Karpas-422 (cell line): ENCODE data around the gene RGR. TPM values are rescaled to one million over a fixed set of nuclear protein-coding genes. Genes with fewer than 3 reads are reported as not detected.

Experiments
- DNase-seq: peaks from one replicate; pipeline ENCODE4 v3.0.0-alpha.2; 2015
- H2AFZ ChIP-seq: fragments of 200-600 bp; sonication (generic); 2 replicates; pipeline ENCODE4 v1.6.1; 2014; ENCODE audit warnings: antibody characterized with exemption, low read length, mixed read lengths
- H3K27ac ChIP-seq: fragments of 200-600 bp; sonication (generic); 2 replicates; pipeline ENCODE4 v1.5.1; 2014; ENCODE audit warnings: mild to moderate bottlenecking, low read length, moderate library complexity
- H3K27me3 ChIP-seq: fragments of 200-600 bp; sonication (generic); 2 replicates; pipeline ENCODE4 v1.6.1; 2014; ENCODE audit warnings: low read length, mixed read lengths
- H3K36me3 ChIP-seq: fragments of 200-600 bp; sonication (generic); 2 replicates; pipeline ENCODE4 v1.6.1; 2014; ENCODE audit warnings: low read length, mixed read lengths; ENCODE audit not compliant: insufficient read depth
- H3K4me1 ChIP-seq: fragments of 200-600 bp; sonication (generic); 2 replicates; pipeline ENCODE4 v1.6.1; 2014; ENCODE audit warnings: mild to moderate bottlenecking, low read length, mixed read lengths
- H3K4me2 ChIP-seq: fragments of 200-600 bp; sonication (generic); 2 replicates; pipeline ENCODE4 v1.6.1; 2014; ENCODE audit warnings: low read length, low read depth, mild to moderate bottlenecking; ENCODE audit not compliant: poor library complexity, severe bottlenecking
- H3K4me3 ChIP-seq: fragments of 200-600 bp; sonication (generic); 2 replicates; pipeline ENCODE4 v1.5.1; 2014; ENCODE audit warnings: mild to moderate bottlenecking, antibody characterized with exemption, low read length, mixed read lengths
- H3K79me2 ChIP-seq: fragments of 200-600 bp; sonication (generic); 2 replicates; pipeline ENCODE4 v1.6.1; 2014; ENCODE audit warnings: mild to moderate bottlenecking, low read length, mixed read lengths
- H3K9ac ChIP-seq: fragments of 200-600 bp; sonication (generic); 2 replicates; pipeline ENCODE4 v1.6.0; 2014; ENCODE audit warnings: low read length
- H3K9me2 ChIP-seq: fragments of 200-600 bp; sonication (generic), shearing (Covaris generic); replicated peaks from 2 replicates; pipeline ENCODE4 v1.6.0; 2014; ENCODE audit warnings: mild to moderate bottlenecking, low read length, moderate library complexity; ENCODE audit not compliant: insufficient read depth
- H3K9me3 ChIP-seq: fragments of 300-700, 200-600 bp; sonication (generic); 2 replicates; pipeline ENCODE4 v1.6.1; 2014; ENCODE audit warnings: low read length, mixed read lengths
- H4K20me1 ChIP-seq: fragments of 200-600 bp; sonication (generic); 2 replicates; pipeline ENCODE4 v1.6.1; 2014; ENCODE audit warnings: mild to moderate bottlenecking, antibody characterized with exemption, low read length, low read depth; ENCODE audit not compliant: insufficient read depth
- total RNA-seq: library from RNA; depleted of rRNA; stranded (reverse); fragments of >200 nt; shearing (Covaris generic); gene quantifications from 2 replicates; pipeline ENCODE4 v1.2.3, GENCODE V29; 2014; ENCODE audit warnings: low replicate concordance

RGR gene
- total RNA-seq, 1 experiment from 2014 or later = not detected

DNA sequence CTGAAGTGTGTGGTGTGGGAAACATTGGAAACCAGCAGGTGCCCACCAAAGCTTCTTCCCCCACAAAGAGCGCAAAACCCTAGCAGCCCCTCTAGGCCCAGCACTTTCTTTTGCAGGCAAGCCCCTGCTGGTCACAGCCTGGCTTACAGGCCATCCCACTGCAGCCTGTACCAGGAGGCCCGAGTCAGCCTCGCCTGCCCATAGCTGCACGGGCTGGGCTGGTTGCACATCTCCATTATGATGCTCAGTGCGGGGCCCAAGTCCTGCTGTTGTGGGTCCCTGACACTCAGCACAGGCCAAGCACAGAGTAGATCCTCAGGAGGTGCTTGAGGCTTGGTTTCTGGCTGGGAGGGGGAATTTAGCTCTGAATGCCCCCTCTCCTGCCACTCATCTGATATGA is 42.5 kb upstream of the RGR start:
- H3K4me3 ChIP-seq = no peak overlapping the region
- H4K20me1 ChIP-seq = no peaks in the 10 kb centered on the region
- no peaks in the 10 kb centered on the region for H3K4me1 ChIP-seq
- no peaks in the 10 kb centered on the region for H3K27me3 ChIP-seq
- no peak overlapping the region for H3K9ac ChIP-seq
- H3K4me2 ChIP-seq = no peak overlapping the region
- DNase-seq = no peak
- no peaks in the 10 kb centered on the region for H3K9me2 ChIP-seq
- no peaks in the 10 kb centered on the region for H3K79me2 ChIP-seq
- H2AFZ ChIP-seq = no peak overlapping the region
- no peaks in the 10 kb centered on the region for H3K36me3 ChIP-seq
- H3K27ac ChIP-seq = no peak overlapping the region
- no peaks in the 10 kb centered on the region for H3K9me3 ChIP-seq

- no peak overlapping the region for H2AFZ ChIP-seq
- no peak overlapping the region for H3K9ac ChIP-seq
- DNase-seq = peak; percentile 48
- no peaks in the 10 kb centered on the region for H3K79me2 ChIP-seq
- H3K36me3 ChIP-seq = no peaks in the 10 kb centered on the region
- H4K20me1 ChIP-seq = no peaks in the 10 kb centered on the region
- no peak overlapping the region for H3K4me2 ChIP-seq
- no peak overlapping the region for H3K4me3 ChIP-seq
- H3K4me1 ChIP-seq = no peaks in the 10 kb centered on the region
- no peaks in the 10 kb centered on the region for H3K27me3 ChIP-seq
- H3K27ac ChIP-seq = no peak overlapping the region
- H3K9me2 ChIP-seq = no peaks in the 10 kb centered on the region
- no peaks in the 10 kb centered on the region for H3K9me3 ChIP-seq
Measured at GRCh38 chr10:84204122-84204521, 40.7 kb upstream of the RGR start.

- Histone ChIP-seq H3K27ac (no peak overlapping the region), H3K4me1 (no peaks in the 10 kb centered on the region), H3K36me3 (no peaks in the 10 kb centered on the region), H2AFZ (no peak overlapping the region), H4K20me1 (no peaks in the 10 kb centered on the region), H3K9me3 (no peaks in the 10 kb centered on the region), H3K4me3 (no peak overlapping the region), H3K27me3 (no peaks in the 10 kb centered on the region), H3K9ac (no peak overlapping the region), H3K79me2 (no peaks in the 10 kb centered on the region), H3K9me2 (no peaks in the 10 kb centered on the region), H3K4me2 (no peak overlapping the region)
- no peak for DNase-seq
Measured at GRCh38 chr10:84204610-84205009, 40.2 kb upstream of the RGR start.

- no peaks in the 10 kb centered on the region for H3K27me3 ChIP-seq
- no peaks in the 10 kb centered on the region for H3K9me2 ChIP-seq
Measured at GRCh38 chr10:84205049-84205852, 39.6 kb upstream of the RGR start.

GRCh38 chr10:84205853-84206525 is 38.9 kb upstream of the RGR start:
- no peak overlapping the region for H3K4me2 ChIP-seq
- H3K4me3 ChIP-seq = no peak overlapping the region
- H3K79me2 ChIP-seq = no peaks in the 10 kb centered on the region
- H3K27ac ChIP-seq = no peak overlapping the region
- no peaks in the 10 kb centered on the region for H3K36me3 ChIP-seq
- H3K27me3 ChIP-seq = no peaks in the 10 kb centered on the region
- no peak overlapping the region for H3K9ac ChIP-seq
- no peak for DNase-seq
- no peaks in the 10 kb centered on the region for H3K9me3 ChIP-seq
- H3K4me1 ChIP-seq = no peaks in the 10 kb centered on the region
- H4K20me1 ChIP-seq = no peaks in the 10 kb centered on the region
- H2AFZ ChIP-seq = no peak overlapping the region
- H3K9me2 ChIP-seq = no peaks in the 10 kb centered on the region

More at GRCh38 chr10:84205049-84205852, 39.6 kb upstream of the RGR start:
- Histone ChIP-seq H3K9me3 (no peaks in the 10 kb centered on the region), H3K4me2 (no peak overlapping the region), H3K36me3 (no peaks in the 10 kb centered on the region), H2AFZ (no peak overlapping the region), H3K4me3 (no peak overlapping the region), H3K4me1 (no peaks in the 10 kb centered on the region), H4K20me1 (no peaks in the 10 kb centered on the region), H3K79me2 (no peaks in the 10 kb centered on the region), H3K27ac (no peak overlapping the region), H3K9ac (no peak overlapping the region)
- DNase-seq = peak; percentile 74

GRCh38 chr10:84208023-84208422 is 36.8 kb upstream of the RGR start:
- no peak for DNase-seq
- H3K9me3 ChIP-seq = no peaks in the 10 kb centered on the region
- no peaks in the 10 kb centered on the region for H3K36me3 ChIP-seq
- H3K4me3 ChIP-seq = no peak overlapping the region
- no peak overlapping the region for H3K9ac ChIP-seq
- H3K4me1 ChIP-seq = no peaks in the 10 kb centered on the region
- no peak overlapping the region for H3K4me2 ChIP-seq
- H3K79me2 ChIP-seq = no peaks in the 10 kb centered on the region
- H4K20me1 ChIP-seq = no peaks in the 10 kb centered on the region
- H3K27me3 ChIP-seq = no peaks in the 10 kb centered on the region
- H3K27ac ChIP-seq = no peak overlapping the region
- no peaks in the 10 kb centered on the region for H3K9me2 ChIP-seq
- H2AFZ ChIP-seq = no peak overlapping the region

DNA sequence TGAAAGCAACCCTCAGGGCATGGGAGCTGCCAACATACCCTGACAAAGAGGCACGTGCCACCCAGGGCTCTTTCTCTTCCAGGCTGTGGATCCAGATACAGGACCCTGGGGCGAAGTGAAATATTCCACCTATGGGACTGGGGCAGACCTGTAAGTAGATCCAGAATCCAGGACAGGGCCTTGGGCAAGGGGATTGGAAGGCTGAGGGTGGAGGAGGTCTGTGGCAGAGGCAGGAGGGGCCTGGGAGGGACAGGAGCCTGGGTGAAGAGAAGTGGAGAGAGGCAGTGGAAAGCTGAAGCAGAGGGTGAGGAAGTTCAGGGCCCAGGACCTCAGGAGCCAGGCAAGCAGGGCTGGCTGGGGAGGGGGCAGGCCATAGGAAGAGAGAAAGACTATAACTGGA is 33.3 kb upstream of the RGR start:
- H3K9ac ChIP-seq = no peak overlapping the region
- H3K9me2 ChIP-seq = no peaks in the 10 kb centered on the region
- no peak for DNase-seq
- H3K79me2 ChIP-seq = no peaks in the 10 kb centered on the region
- H3K36me3 ChIP-seq = no peaks in the 10 kb centered on the region
- no peaks in the 10 kb centered on the region for H4K20me1 ChIP-seq
- H3K4me3 ChIP-seq = no peak overlapping the region
- H3K27me3 ChIP-seq = no peaks in the 10 kb centered on the region
- no peaks in the 10 kb centered on the region for H3K4me1 ChIP-seq
- H3K9me3 ChIP-seq = no peaks in the 10 kb centered on the region
- H3K4me2 ChIP-seq = no peak overlapping the region
- H2AFZ ChIP-seq = no peak overlapping the region
- no peak overlapping the region for H3K27ac ChIP-seq

DNA sequence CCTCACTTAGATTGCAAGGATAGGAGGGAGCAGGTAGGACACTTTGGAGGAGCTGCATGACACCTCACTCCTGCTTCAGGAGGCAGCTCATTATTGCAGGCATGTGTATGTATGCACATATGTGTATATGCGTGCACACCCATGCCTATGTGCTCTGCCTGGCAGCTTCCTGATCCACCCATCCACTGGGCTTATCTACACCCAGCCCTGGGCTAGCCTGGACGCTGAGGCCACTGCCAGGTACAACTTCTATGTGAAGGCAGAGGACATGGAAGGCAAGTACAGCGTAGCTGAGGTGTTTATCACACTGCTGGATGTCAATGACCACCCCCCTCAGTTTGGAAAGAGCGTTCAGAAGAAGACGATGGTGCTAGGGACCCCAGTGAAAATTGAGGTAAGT is 32.8 kb upstream of the RGR start:
- Histone ChIP-seq H3K27me3 (no peaks in the 10 kb centered on the region), H3K4me3 (no peak overlapping the region), H3K4me1 (no peaks in the 10 kb centered on the region), H3K9me3 (no peaks in the 10 kb centered on the region), H3K9me2 (no peaks in the 10 kb centered on the region), H3K36me3 (no peaks in the 10 kb centered on the region), H3K79me2 (no peaks in the 10 kb centered on the region), H3K9ac (no peak overlapping the region), H2AFZ (no peak overlapping the region), H4K20me1 (no peaks in the 10 kb centered on the region), H3K4me2 (no peak overlapping the region), H3K27ac (no peak overlapping the region)
- no peak for DNase-seq
